Superior temporal gyrus (tissue), 1 donor: ENCODE data around the gene BGLAP.

ENCODE experiments used
- DNase-seq: peaks from one replicate; pipeline ENCODE4 v3.0.0-alpha.2; 2016; ENCODE audit errors: extremely low spot score

The BGLAP gene

GRCh38 chr1:156226782-156227181 lies 15.2 kb upstream of the BGLAP start:
- no peak for DNase-seq

- DNase-seq = no peak
Measured at GRCh38 chr1:156228501-156228900, 13.5 kb upstream of the BGLAP start.

GRCh38 chr1:156229809-156230472 lies 12.0 kb upstream of the BGLAP start:
- no peak for DNase-seq

- DNase-seq = no peak
Measured at GRCh38 chr1:156230473-156230837, 11.5 kb upstream of the BGLAP start.

GRCh38 chr1:156232201-156232894 lies 9.6 kb upstream of the BGLAP start:
- no peak for DNase-seq

- no peak for DNase-seq
Measured at GRCh38 chr1:156233426-156234127, 8.4 kb upstream of the BGLAP start.

- no peak for DNase-seq
Measured at GRCh38 chr1:156236164-156236563, 5.8 kb upstream of the BGLAP start.

- DNase-seq = no peak
Measured at GRCh38 chr1:156238248-156238647, 3.7 kb upstream of the BGLAP start.

- DNase-seq = no peak
Measured at GRCh38 chr1:156241311-156241811, 623 bp upstream of the BGLAP start.

- DNase-seq = no peak
Measured at GRCh38 chr1:156242738-156243137, 754 bp downstream of the BGLAP start.

GRCh38 chr1:156244126-156244525 lies 2.1 kb downstream of the BGLAP start:
- DNase-seq = no peak

- no peak for DNase-seq
Measured at GRCh38 chr1:156244712-156245111, 2.7 kb downstream of the BGLAP start.

GRCh38 chr1:156245451-156246232 lies 3.7 kb downstream of the BGLAP start:
- no peak for DNase-seq

GRCh38 chr1:156246241-156246780 lies 4.3 kb downstream of the BGLAP start:
- DNase-seq = no peak

GRCh38 chr1:156246781-156247459 lies 4.9 kb downstream of the BGLAP start:
- no peak for DNase-seq

GRCh38 chr1:156247460-156248322 lies 5.7 kb downstream of the BGLAP start, which contains the start of gene PAQR6:
PAQR6 (minus strand) TSS chr1:156248056; CDS start chr1:156246731, 1,325 bp downstream.
- DNase-seq = peak; percentile 93

GRCh38 chr1:156248323-156248683 lies 6.3 kb downstream of the BGLAP start:
- DNase-seq = no peak

GRCh38 chr1:156249593-156249992 lies 7.6 kb downstream of the BGLAP start:
- no peak for DNase-seq

GRCh38 chr1:156251527-156251926 lies 9.5 kb downstream of the BGLAP start:
- DNase-seq = no peak

GRCh38 chr1:156253634-156254033 lies 11.7 kb downstream of the BGLAP start:
- DNase-seq = no peak
